H1 (cell line): ENCODE measurements around the gene PSD. TPM values are rescaled to one million over a fixed set of nuclear protein-coding genes. Genes with fewer than 3 reads are reported as not detected.

Experiments used
- BRCA1 ChIP-seq: IDR thresholded peaks from 2 replicates; pipeline ENCODE4 v1.6.1; 2012; ENCODE audit warnings: low read depth, low read length, improper control_type of control experiment
- KDM1A ChIP-seq: fragments of 200-600, 300-600 bp; sonication (generic); IDR thresholded peaks from 2 replicates; pipeline ENCODE4 v1.7.1; 2016; ENCODE audit warnings: mild to moderate bottlenecking, low read length, borderline replicate concordance
- MAFK ChIP-seq: IDR thresholded peaks from 2 replicates; pipeline ENCODE4 v1.6.1; 2012; ENCODE audit warnings: low read depth, mild to moderate bottlenecking, improper control_type of control experiment, low read length
- NANOG ChIP-seq: IDR thresholded peaks from 2 replicates; pipeline ENCODE4 v1.6.1; 2011; ENCODE audit warnings: low read length, low read depth, mild to moderate bottlenecking, inconsistent platforms; ENCODE audit not compliant: insufficient read depth, poor library complexity, severe bottlenecking
- NRF1 ChIP-seq: IDR thresholded peaks from 2 replicates; pipeline ENCODE4 v1.6.1; 2011; ENCODE audit warnings: mild to moderate bottlenecking, low read depth, low read length, improper control_type of control experiment
- POLR2A ChIP-seq, 2 experiments: IDR thresholded peaks; 1 replicate in 1 of 2; 2 replicates in 1 of 2; pipeline ENCODE4 v1.6.1; 2011; ENCODE audit warnings: low read depth in 2 of 2, low read length in 2 of 2, mild to moderate bottlenecking in 2 of 2; ENCODE audit errors: control extremely low read depth in 1 of 2
- SIX5 ChIP-seq: IDR thresholded peaks from 2 replicates; pipeline ENCODE4 v1.6.1; 2011; ENCODE audit warnings: mild to moderate bottlenecking, low read depth, low read length
- SP1 ChIP-seq: IDR thresholded peaks from 2 replicates; pipeline ENCODE4 v1.6.1; 2011; ENCODE audit warnings: low read depth, low read length
- SUZ12 ChIP-seq: fragments of 200-600 bp; sonication (generic); IDR thresholded peaks from 2 replicates; pipeline ENCODE4 v1.6.1; 2012; ENCODE audit warnings: mild to moderate bottlenecking, inconsistent platforms, low read length, moderate library complexity, mixed read lengths
- polyA plus RNA-seq, 7 experiments: library from polyadenylated mRNA; depleted of rRNA in 3 of 7; stranded (reverse) in 5 of 7; unstranded in 2 of 7; fragments of >200 nt in 5 of 7; fragments of 200-250 nt in 2 of 7; gene quantifications; 1 replicate in 5 of 7; 2 replicates in 1 of 7; 4 replicates in 1 of 7; pipeline versions ENCODE4 v1.2.1 to v1.2.3, GENCODE V29; 2011 to 2013; ENCODE audit warnings: missing spikeins in 2 of 7, mixed read lengths in 2 of 7
- total RNA-seq: library from RNA; stranded (reverse); fragmentation: NEBNext Ultra II Directional; extraction: Animal tissue kit (Norgen Biotek cat#: 25700); gene quantifications from 2 replicates; pipeline ENCODE4 v1.2.1, GENCODE V29; 2021
- TF ChIP-seq, protein P1 (sequence below), 3 experiments: IDR thresholded peaks; 1 replicate in 2 of 3; 2 replicates in 1 of 3; pipeline versions ENCODE4 v1.5.1 to v1.6.1; 2011; ENCODE audit warnings: low read length in 3 of 3, mild to moderate bottlenecking in 3 of 3, inconsistent platforms in 2 of 3, low read depth in 1 of 3, moderate library complexity in 1 of 3; ENCODE audit not compliant: insufficient read depth in 1 of 3; ENCODE audit errors: control extremely low read depth in 1 of 3

The PSD gene
- total and polyA plus RNA-seq, 2 of the 8 experiments (the other 6 are each of a cell fraction or from before 2014, with no cell fraction given), result 5.4 to 6.0 TPM

DNA sequence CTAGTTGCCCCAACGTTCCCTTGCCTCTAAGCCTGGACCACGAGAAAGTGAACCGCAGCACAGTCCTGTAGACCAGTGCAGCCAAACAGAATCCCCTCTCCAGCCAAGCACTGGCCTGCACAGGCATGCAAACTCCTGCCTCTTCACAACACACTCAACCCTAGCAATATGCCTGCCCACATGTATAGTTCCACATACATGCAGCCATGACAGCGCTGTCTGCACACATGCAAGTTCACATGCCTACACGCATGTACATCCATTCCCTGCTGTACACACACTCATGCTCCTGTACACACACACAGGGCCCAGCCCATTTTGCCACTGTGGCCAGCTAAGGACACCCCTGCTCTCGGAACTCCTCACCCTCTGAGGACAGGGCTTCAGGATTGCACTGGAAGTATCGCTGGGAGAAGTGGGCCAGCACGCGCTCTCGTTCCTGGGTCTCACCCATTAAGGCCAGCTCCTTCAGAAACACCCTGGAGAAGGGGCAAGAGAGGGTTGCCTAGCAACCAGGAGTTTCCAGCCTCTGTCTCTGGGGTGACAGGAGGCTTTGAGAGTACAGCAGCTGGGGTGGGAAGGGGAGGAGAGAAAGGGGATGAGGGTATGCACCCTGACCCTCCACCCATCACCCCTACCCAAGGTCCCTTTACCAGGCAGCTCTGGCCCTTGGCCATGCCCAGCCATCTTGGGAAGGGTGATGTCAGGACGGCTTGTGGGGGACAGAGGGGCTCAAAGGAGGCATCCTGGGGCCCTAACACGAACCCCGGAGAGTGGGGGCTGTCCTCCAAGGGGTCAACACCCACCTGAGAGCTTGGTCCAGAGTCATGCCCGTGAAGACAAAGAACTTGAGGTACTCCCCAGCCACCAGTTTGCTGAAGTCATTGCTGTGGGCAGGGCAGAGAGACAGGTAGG is 7.0 kb downstream of the PSD start (continued):
- TF ChIP-seq, protein P1, sequence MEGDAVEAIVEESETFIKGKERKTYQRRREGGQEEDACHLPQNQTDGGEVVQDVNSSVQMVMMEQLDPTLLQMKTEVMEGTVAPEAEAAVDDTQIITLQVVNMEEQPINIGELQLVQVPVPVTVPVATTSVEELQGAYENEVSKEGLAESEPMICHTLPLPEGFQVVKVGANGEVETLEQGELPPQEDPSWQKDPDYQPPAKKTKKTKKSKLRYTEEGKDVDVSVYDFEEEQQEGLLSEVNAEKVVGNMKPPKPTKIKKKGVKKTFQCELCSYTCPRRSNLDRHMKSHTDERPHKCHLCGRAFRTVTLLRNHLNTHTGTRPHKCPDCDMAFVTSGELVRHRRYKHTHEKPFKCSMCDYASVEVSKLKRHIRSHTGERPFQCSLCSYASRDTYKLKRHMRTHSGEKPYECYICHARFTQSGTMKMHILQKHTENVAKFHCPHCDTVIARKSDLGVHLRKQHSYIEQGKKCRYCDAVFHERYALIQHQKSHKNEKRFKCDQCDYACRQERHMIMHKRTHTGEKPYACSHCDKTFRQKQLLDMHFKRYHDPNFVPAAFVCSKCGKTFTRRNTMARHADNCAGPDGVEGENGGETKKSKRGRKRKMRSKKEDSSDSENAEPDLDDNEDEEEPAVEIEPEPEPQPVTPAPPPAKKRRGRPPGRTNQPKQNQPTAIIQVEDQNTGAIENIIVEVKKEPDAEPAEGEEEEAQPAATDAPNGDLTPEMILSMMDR (IDR thresholded peaks at IDR 0.05; ENCODE audit: control extremely low read depth in 1 of 3, insufficient read depth in 1 of 3, low read depth in 1 of 3, low read length in 3 of 3), result no peak
- no peak for TF ChIP-seq NANOG
- TF ChIP-seq SIX5, result no peak
- no peak for TF ChIP-seq SUZ12
- no peak for TF ChIP-seq KDM1A
- TF ChIP-seq NRF1, result no peak
- TF ChIP-seq MAFK, result no peak
- no peak for TF ChIP-seq BRCA1
- no peak for TF ChIP-seq SP1
- no peak for TF ChIP-seq POLR2A (IDR thresholded peaks at IDR 0.05; ENCODE audit: control extremely low read depth in 1 of 2, low read depth in 2 of 2, low read length in 2 of 2)
